ENCODE measurements around the gene CEP76.

GRCh38 chr18:12647773-12648172 is 54.8 kb downstream of the CEP76 start:
- TF ChIP-seq, protein P1, sequence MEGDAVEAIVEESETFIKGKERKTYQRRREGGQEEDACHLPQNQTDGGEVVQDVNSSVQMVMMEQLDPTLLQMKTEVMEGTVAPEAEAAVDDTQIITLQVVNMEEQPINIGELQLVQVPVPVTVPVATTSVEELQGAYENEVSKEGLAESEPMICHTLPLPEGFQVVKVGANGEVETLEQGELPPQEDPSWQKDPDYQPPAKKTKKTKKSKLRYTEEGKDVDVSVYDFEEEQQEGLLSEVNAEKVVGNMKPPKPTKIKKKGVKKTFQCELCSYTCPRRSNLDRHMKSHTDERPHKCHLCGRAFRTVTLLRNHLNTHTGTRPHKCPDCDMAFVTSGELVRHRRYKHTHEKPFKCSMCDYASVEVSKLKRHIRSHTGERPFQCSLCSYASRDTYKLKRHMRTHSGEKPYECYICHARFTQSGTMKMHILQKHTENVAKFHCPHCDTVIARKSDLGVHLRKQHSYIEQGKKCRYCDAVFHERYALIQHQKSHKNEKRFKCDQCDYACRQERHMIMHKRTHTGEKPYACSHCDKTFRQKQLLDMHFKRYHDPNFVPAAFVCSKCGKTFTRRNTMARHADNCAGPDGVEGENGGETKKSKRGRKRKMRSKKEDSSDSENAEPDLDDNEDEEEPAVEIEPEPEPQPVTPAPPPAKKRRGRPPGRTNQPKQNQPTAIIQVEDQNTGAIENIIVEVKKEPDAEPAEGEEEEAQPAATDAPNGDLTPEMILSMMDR (IDR thresholded peaks at IDR 0.05 in 4 of 5, conservative IDR thresholded peaks at IDR 0.05 in 1 of 5), result no peak
- TF ChIP-seq POLR2A (IDR thresholded peaks at IDR 0.05), result no peak
